ENCODE data around the gene CDYL.

CDYL gene

DNA sequence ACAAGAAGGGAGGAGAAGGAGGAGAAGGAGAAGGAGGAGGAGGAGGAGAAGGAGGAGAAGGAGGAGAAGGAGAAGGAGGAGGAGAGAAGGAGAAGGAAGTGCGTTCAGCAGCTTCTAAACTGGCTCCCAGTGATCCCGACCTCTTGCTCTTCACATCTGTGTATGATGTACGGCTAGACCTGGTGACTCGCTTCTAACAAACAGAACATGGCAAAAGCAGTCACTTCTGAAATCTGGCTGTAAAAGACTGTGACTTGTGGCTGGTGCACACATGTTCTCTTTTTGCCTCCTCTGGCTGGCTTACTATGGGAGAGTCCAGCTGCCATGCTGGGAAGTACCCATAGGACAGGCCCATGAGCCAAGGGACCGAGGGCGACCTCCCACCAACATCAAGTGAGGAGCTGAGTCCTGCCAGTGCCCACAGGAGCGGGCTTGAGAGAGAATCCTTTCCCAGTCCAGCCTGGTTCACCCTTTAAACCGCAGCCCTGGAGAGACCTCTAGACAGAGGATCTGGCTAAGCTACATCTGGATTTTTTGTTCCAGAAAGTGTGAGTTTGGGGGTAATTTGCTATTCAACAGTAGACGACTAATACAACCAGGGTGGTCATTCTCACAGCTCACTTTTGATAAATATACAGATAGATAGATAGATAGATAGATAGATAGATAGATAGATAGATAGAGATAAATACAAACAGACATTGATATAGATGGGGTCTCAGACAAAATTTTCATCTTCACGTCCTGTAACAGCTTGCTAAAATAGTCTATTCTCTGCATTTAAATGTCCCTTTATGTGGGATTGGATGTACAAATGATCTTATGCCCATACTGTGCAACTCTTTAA, 185.3 kb downstream of the CDYL start:
- H3K4me3 ChIP-seq (ENCODE audit: low read depth, low read length): no peak overlapping the region
- DNase-seq: no peak
- H3K36me3 ChIP-seq: no peaks in the 10 kb centered on the region
- H3K9me3 ChIP-seq: no peaks in the 10 kb centered on the region; the same call in 1 of the 2 replicates
- H3K27me3 ChIP-seq: 0 out of 2 replicates have a peak, but pooled peaks cover 6% of the 10 kb centered on the region
- no peaks in the 10 kb centered on the region for H3K4me1 ChIP-seq
- TF ChIP-seq, protein P1, sequence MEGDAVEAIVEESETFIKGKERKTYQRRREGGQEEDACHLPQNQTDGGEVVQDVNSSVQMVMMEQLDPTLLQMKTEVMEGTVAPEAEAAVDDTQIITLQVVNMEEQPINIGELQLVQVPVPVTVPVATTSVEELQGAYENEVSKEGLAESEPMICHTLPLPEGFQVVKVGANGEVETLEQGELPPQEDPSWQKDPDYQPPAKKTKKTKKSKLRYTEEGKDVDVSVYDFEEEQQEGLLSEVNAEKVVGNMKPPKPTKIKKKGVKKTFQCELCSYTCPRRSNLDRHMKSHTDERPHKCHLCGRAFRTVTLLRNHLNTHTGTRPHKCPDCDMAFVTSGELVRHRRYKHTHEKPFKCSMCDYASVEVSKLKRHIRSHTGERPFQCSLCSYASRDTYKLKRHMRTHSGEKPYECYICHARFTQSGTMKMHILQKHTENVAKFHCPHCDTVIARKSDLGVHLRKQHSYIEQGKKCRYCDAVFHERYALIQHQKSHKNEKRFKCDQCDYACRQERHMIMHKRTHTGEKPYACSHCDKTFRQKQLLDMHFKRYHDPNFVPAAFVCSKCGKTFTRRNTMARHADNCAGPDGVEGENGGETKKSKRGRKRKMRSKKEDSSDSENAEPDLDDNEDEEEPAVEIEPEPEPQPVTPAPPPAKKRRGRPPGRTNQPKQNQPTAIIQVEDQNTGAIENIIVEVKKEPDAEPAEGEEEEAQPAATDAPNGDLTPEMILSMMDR (IDR thresholded peaks at IDR 0.05; ENCODE audit: low read depth, low read length): no peak

DNA sequence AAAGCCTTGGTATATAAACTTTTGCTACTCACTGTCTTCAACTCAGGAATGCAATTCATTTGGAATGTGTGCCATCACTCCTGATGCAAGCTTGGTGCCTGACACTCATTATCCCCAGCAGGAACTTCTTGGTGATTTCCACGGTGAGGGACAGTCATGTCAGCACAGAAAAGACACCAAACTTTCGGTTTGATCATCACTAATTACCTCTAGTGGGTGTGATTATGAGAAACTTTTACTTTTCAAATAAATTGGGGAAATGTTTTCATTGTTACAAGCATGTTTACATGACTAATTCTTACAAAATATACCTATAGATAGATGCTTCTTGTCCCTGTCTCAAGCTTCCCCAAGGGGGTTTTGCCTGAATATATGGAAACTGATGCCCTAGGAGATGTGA, 186.7 kb downstream of the CDYL start:
- no peak for DNase-seq
- no peaks in the 10 kb centered on the region; the same call in 1 of the 2 replicates for H3K9me3 ChIP-seq
- TF ChIP-seq, protein P1 (IDR thresholded peaks at IDR 0.05; ENCODE audit: low read depth, low read length): no peak
- H3K36me3 ChIP-seq: no peaks in the 10 kb centered on the region
- no peak overlapping the region for H3K4me3 ChIP-seq (ENCODE audit: low read depth, low read length)
- H3K27me3 ChIP-seq: 0 out of 2 replicates have a peak, but pooled peaks cover 6% of the 10 kb centered on the region
- no peaks in the 10 kb centered on the region for H3K4me1 ChIP-seq

DNA sequence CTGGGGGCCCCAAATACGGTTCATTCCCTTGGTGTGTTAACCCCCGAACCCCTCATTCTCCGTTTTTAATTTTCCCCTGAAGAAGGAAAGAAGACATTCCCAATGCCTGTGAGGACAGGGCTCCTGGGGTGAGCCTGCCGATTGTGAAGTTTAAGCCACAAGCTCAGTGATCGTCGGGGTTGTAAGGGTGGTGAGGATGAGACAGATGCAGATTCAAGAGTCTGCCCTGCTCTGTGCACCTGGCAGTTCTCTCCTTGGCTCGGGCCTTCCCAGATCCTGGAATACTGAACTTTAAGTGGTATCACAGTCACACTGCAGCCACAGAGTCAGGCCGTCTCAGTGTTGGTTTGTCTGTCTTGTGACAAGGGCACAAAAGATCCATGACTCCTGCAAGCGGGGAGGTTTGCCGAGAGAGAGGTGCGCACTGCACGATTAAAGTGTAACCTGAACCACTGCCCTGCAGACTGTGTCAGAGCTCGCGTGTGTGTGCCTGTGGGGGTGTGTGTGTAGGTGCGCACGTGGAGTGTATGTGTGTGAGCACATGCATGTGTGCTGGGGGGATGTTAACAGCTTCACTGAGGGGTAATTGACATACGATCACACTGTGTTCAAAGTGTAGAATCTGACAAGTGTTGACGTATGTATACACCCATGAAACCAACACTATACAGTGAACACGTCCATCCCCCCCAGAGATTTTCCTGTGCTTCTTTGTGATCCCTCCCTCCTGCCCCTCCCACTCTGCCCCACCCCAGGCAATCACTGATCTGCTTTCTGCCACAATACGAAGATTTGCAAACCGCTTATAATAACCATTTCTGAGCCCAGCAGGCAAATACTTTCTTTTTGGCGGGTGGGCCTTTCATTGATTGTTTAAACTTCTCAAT, 188.7 kb downstream of the CDYL start:
- TF ChIP-seq, protein P1 (IDR thresholded peaks at IDR 0.05; ENCODE audit: low read depth, low read length): no peak
- Histone ChIP-seq H3K36me3 (no peaks in the 10 kb centered on the region), H3K4me3 (ENCODE audit: low read depth, low read length) (no peak overlapping the region), H3K4me1 (no peaks in the 10 kb centered on the region), H3K9me3 (no peaks in the 10 kb centered on the region), H3K27me3 (0 out of 2 replicates have a peak, but pooled peaks cover 6% of the 10 kb centered on the region)
- no peak for DNase-seq

DNA sequence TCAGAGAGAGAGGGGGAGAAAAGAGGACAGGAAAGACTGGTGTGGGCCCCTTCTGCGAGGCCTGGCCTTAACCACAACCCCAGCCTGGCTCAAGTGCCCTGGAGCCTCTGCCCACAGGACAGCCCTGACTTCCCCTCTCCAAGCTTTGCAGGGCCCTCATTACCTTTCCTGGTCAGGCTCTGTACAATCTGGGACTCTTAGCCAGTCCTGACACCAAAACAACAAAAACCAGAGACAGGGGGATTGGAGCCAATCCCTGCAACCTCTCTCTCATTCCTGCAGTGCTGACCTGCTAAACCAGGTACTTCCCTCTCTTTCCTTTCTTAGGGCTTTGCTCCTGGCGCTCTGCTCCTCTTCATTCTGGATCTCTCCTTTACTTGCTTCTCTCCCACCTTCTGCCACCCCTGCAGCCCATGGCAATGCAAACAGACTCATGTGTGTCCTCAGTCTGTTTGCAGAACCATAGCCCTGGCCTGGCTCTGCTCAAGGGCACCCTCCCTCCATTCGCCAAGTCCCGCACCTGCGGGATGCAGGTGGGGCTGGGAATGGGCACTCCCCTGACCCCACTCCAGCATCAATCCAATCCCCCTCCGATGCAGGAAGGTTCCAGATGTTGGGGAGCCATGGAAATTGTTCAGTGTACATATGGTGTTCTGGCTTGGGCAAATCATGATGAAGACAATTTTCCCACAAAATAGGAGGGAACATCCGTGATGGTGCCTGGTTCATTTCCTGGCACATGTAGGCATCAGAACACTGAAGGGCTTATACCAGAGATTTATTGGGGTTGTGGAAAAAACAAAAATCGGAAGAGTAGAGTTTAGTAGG, 189.6 kb downstream of the CDYL start:
- no peak for DNase-seq
- Histone ChIP-seq H3K9me3 (no peaks in the 10 kb centered on the region), H3K36me3 (no peaks in the 10 kb centered on the region), H3K4me1 (no peaks in the 10 kb centered on the region), H3K4me3 (ENCODE audit: low read depth, low read length) (no peak overlapping the region), H3K27me3 (0 out of 2 replicates have a peak, but pooled peaks cover 6% of the 10 kb centered on the region)
- TF ChIP-seq, protein P1 (IDR thresholded peaks at IDR 0.05; ENCODE audit: low read depth, low read length): no peak

DNA sequence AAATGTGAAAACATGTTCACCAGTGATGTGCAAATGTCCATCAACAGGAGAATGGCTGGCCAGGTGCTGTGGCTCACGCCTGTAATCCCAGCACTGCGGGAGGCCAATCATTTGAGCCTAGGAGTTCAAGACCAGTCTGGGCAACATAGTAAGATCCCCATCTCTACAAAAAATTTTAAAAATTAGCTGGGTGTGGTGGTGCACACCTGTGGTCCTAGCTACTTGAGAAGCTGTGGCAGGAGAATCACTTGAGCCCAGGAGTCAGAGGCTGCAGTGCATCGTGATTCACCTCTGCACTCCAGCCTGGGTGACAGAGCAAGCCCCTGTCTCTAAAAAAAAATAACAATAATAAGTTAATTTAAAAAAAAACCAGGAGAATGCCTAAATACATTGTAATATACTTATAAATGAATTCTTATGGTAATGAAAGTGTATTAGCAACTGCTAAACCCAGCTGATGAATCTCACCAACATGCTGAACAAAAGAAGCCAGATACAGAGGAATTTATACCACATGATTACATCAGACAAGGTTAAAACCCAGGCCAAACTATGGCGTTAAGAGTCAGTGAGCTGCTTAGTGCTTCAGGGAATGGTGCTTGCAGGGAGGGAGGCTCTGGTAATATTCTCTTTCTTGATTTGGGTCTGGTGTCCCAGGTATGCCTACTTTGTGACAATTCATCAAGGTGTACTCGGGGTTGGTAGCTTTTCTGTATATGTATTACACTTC, 191.3 kb downstream of the CDYL start:
- H3K9me3 ChIP-seq: no peaks in the 10 kb centered on the region
- no peaks in the 10 kb centered on the region for H3K27me3 ChIP-seq
- TF ChIP-seq, protein P1 (IDR thresholded peaks at IDR 0.05; ENCODE audit: low read depth, low read length): no peak
- H3K4me1 ChIP-seq: no peaks in the 10 kb centered on the region
- H3K36me3 ChIP-seq: no peaks in the 10 kb centered on the region
- H3K4me3 ChIP-seq (ENCODE audit: low read depth, low read length): no peak overlapping the region
- no peak for DNase-seq

Measured in BE2C (cell line).